Progenitor cell of endocrine pancreas (in vitro differentiated cells): Measurements from ENCODE around the gene LRRC4. TPM values are rescaled to one million over a fixed set of nuclear protein-coding genes. Genes with fewer than 3 reads are reported as not detected.

Experiments
- DNase-seq: peaks from one replicate; pipeline ENCODE4 v3.0.0; 2021; ENCODE audit warnings: low spot score; ENCODE audit not compliant: unreplicated experiment
- H3K27ac Mint-ChIP-seq: 2 replicates; pipeline ENCODE4 v1.8.0; 2021; ENCODE audit warnings: mild to moderate bottlenecking, moderate library complexity, mixed read lengths
- H3K27me3 Mint-ChIP-seq: 2 replicates; pipeline ENCODE4 v1.8.0; 2021; ENCODE audit warnings: mixed read lengths
- H3K36me3 Mint-ChIP-seq: 2 replicates; pipeline ENCODE4 v1.8.0; 2022; ENCODE audit warnings: mixed read lengths; ENCODE audit not compliant: insufficient read depth
- H3K4me1 Mint-ChIP-seq: 2 replicates; pipeline ENCODE4 v1.8.0; 2021; ENCODE audit warnings: low read depth, mixed read lengths
- H3K4me3 Mint-ChIP-seq: 2 replicates; pipeline ENCODE4 v1.8.0; 2021; ENCODE audit warnings: low read depth, mild to moderate bottlenecking, moderate library complexity, mixed read lengths
- H3K9me3 Mint-ChIP-seq: 2 replicates; pipeline ENCODE4 v1.8.0; 2021; ENCODE audit warnings: low read depth, mixed read lengths
- CTCF ChIP-seq: fragments of 200-600 bp; sonication (generic); IDR thresholded peaks from one replicate; pipeline ENCODE4 v1.5.0; 2021; ENCODE audit warnings: antibody characterized with exemption, mild to moderate bottlenecking; ENCODE audit not compliant: unreplicated experiment
- total RNA-seq: library from RNA; stranded (reverse); gene quantifications from 2 replicates; pipeline ENCODE4 v1.2.1, GENCODE V29; 2021

LRRC4 gene
- total RNA-seq, 1 donor from 2014 or later, result 19.4 TPM

GRCh38 chr7:128057909-128058308, 26.7 kb upstream of the LRRC4 start:
- peaks cover 2% of the 10 kb centered on the region for H3K4me1 Mint-ChIP-seq
- H3K9me3 Mint-ChIP-seq, result no peaks in the 10 kb centered on the region
- H3K36me3 Mint-ChIP-seq, result no peaks in the 10 kb centered on the region
- no peaks in the 10 kb centered on the region for H3K27me3 Mint-ChIP-seq
- no peak for DNase-seq
- H3K4me3 Mint-ChIP-seq, result no peak overlapping the region
- no peak for TF ChIP-seq CTCF
- no peak overlapping the region for H3K27ac Mint-ChIP-seq

DNA sequence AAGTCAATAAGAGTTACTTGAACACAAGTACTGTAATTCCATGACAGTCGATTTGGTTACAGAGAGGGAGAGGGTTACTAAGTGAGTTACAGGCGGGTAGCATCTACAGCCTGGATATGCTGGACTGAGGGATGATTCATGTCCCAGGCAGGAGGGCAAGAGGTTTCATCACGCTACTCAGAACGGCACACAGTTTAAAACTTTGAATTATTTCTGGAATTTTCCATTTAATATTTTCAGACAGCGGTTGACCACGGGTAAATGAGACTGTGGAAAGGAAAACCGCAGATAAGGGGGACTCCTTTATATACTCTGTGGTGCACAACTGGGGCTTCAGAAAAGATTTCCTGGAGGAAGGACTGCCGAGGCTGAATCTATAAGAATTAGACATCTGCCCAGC, 25.7 kb upstream of the LRRC4 start:
- Mint-ChIP-seq H3K4me3 (no peak overlapping the region), H3K4me1 (peaks cover 2% of the 10 kb centered on the region), H3K9me3 (no peaks in the 10 kb centered on the region), H3K27me3 (no peaks in the 10 kb centered on the region), H3K36me3 (no peaks in the 10 kb centered on the region), H3K27ac (no peak overlapping the region)
- DNase-seq, result no peak
- TF ChIP-seq CTCF, result no peak

- Mint-ChIP-seq H3K4me3 (no peak overlapping the region), H3K9me3 (no peaks in the 10 kb centered on the region), H3K27ac (no peak overlapping the region), H3K27me3 (no peaks in the 10 kb centered on the region), H3K36me3 (no peaks in the 10 kb centered on the region), H3K4me1 (peaks cover 2% of the 10 kb centered on the region)
- no peak for TF ChIP-seq CTCF
- no peak for DNase-seq
Observed at GRCh38 chr7:128055637-128056036, 24.4 kb upstream of the LRRC4 start.

DNA sequence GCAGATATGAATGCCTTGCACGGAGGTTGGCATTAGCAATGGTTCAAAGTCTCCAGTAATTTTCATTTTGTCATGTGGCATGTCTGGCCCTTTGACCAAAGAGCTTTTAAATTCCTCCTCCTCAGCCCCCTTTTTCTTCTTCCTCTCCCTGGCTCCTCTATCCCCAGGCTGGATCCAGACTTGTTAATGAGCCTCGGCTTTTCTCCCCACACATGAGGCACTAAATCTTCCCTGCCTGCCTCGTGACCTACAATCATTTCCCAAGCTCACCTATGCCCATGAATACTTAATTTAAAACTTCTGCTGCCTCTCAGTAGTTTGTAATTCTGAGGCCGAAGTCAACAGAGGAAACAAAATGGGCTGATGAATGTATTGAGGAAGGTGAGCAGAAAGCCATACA, 23.3 kb upstream of the LRRC4 start:
- no peaks in the 10 kb centered on the region for H3K36me3 Mint-ChIP-seq
- H3K4me1 Mint-ChIP-seq, result no peaks in the 10 kb centered on the region
- H3K27me3 Mint-ChIP-seq, result no peaks in the 10 kb centered on the region
- no peak for TF ChIP-seq CTCF
- no peak for DNase-seq
- no peak overlapping the region for H3K4me3 Mint-ChIP-seq
- H3K27ac Mint-ChIP-seq, result no peak overlapping the region
- H3K9me3 Mint-ChIP-seq, result no peaks in the 10 kb centered on the region

- H3K27ac Mint-ChIP-seq, result no peak overlapping the region
- no peaks in the 10 kb centered on the region for H3K4me1 Mint-ChIP-seq
- H3K36me3 Mint-ChIP-seq, result no peaks in the 10 kb centered on the region
- TF ChIP-seq CTCF, result no peak
- H3K4me3 Mint-ChIP-seq, result no peak overlapping the region
- H3K27me3 Mint-ChIP-seq, result no peaks in the 10 kb centered on the region
- no peak for DNase-seq
- H3K9me3 Mint-ChIP-seq, result no peaks in the 10 kb centered on the region
Observed at GRCh38 chr7:128053991-128054390, 22.8 kb upstream of the LRRC4 start.
